HUES6 (cell line): ENCODE data around the gene UBTD1.
"Not testable (repeated sequence)": the region's sequence is repeated elsewhere in the genome, so short reads cannot be mapped to it uniquely, and the experiment has no call there.

Experiments used
- H3K27ac ChIP-seq: 2 replicates; pipeline ENCODE4 v1.7.0; 2013; ENCODE audit warnings: low read depth, mild to moderate bottlenecking, low read length, inconsistent platforms
- H3K27me3 ChIP-seq: 2 replicates; pipeline ENCODE4 v1.6.1; 2013; ENCODE audit warnings: low read length; ENCODE audit not compliant: control insufficient read depth, insufficient read depth
- H3K36me3 ChIP-seq: 2 replicates; pipeline ENCODE4 v1.6.1; 2013; ENCODE audit warnings: low read length; ENCODE audit not compliant: control insufficient read depth, insufficient read depth
- H3K4me1 ChIP-seq: 2 replicates; pipeline ENCODE4 v1.6.1; 2013; ENCODE audit warnings: low read length; ENCODE audit not compliant: control insufficient read depth, insufficient read depth
- H3K4me3 ChIP-seq: 2 replicates; pipeline ENCODE4 v1.5.1; 2013; ENCODE audit warnings: low read depth, low read length
- H3K9ac ChIP-seq: one replicate; pipeline ENCODE4 v1.6.1; 2013; ENCODE audit warnings: mild to moderate bottlenecking, low read length
- H3K9me3 ChIP-seq: 2 replicates; pipeline ENCODE4 v1.6.1; 2013; ENCODE audit warnings: low read depth, low read length; ENCODE audit not compliant: control insufficient read depth, insufficient read depth

Gene UBTD1

DNA sequence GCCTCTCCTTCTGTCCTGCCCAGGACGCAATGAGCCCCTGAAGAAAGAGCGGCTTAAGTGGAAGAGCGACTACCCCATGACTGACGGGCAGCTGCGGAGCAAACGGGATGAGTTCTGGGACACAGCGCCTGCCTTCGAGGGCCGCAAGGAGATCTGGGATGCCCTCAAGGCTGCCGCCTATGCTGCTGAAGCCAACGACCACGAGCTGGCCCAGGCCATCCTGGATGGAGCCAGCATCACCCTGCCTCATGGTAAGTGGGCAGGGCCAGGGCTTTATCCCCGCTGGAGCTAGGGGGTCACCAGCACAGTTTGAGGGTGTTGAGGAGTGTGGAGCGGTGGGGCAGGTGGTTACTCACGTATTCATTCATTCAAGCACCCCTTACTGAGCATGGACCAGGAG, 69.2 kb downstream of the UBTD1 start:
- Histone ChIP-seq H3K27me3 (no peaks in the 10 kb centered on the region), H3K4me3 (no peak overlapping the region), H3K27ac (no peak overlapping the region), H3K4me1 (0 out of 2 replicates have a peak, but pooled peaks cover 6% of the 10 kb centered on the region), H3K36me3 (peaks cover 27% of the 10 kb centered on the region), H3K9me3 (no peaks in the 10 kb centered on the region), H3K9ac (no peak overlapping the region)

DNA sequence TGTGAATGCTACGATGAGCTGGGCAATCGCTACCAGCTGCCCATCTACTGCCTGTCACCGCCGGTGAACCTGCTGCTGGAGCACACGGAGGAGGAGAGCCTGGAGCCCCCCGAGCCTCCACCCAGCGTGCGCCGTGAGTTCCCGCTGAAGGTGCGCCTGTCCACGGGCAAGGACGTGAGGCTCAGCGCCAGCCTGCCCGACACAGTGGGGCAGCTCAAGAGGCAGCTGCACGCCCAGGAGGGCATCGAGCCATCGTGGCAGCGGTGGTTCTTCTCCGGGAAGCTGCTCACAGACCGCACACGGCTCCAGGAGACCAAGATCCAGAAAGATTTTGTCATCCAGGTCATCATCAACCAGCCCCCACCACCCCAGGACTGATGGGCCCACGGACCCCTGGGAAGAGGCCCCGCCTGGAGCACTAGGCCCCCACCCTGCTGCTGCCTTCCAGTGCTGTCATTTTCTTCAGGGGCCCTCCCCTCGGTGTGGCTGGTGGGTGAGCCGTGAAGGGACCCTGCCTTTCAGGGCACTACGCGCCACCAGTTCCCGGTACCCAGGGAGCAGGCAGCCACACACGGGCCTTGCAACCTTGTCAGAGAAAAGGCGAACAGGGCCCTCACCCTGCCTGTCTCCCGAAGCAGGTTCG, 71.5 kb downstream of the UBTD1 start:
- Histone ChIP-seq H3K27ac (0 out of 2 replicates have a peak overlapping the region, but pooled peaks have one; percentile 28), H3K9me3 (no peaks in the 10 kb centered on the region), H3K4me1 (peaks cover 16% of the 10 kb centered on the region), H3K4me3 (no peak overlapping the region), H3K36me3 (peaks cover 27% of the 10 kb centered on the region), H3K27me3 (no peaks in the 10 kb centered on the region), H3K9ac (no peak overlapping the region)

DNA sequence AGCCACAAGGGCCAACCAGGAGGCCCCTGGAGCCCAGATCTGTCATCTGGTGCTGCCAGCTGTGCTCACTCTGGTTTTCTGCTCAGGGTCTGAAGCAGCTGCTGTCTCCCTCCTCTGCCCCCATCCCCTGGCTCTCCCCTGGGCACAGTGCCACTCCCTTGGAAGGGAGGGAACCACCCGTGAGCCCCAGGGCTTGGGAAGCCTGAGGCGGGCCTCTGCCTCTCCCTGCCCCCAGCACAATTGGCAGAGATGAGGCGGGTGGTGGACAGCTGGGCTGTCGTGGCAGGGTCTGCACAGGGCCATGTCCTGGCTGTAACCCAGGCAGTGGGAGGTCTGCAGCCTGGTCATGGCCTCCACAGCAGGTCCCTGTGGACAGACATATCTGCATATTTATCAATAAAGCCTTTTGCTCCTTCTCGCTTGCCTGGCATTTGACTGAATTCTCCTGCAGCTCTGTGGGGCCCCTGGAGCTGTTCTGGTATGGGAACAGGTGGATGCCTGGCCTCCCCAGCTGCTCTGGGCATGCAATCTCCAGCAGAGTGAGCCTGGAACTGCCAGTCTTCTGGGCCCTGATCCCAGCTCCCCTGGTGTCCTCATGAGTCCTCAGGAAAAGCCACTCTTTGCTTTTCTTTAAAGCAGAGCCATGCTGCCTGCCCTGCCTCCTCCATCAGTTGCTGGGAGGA, 72.2 kb downstream of the UBTD1 start:
- peak overlapping the region; percentile 20 for H3K9ac ChIP-seq
- H3K4me3 ChIP-seq, result no peak overlapping the region
- H3K9me3 ChIP-seq, result no peaks in the 10 kb centered on the region
- H3K4me1 ChIP-seq, result peaks cover 16% of the 10 kb centered on the region
- peaks cover 27% of the 10 kb centered on the region for H3K36me3 ChIP-seq
- H3K27me3 ChIP-seq, result no peaks in the 10 kb centered on the region
- H3K27ac ChIP-seq, result no peak overlapping the region

DNA sequence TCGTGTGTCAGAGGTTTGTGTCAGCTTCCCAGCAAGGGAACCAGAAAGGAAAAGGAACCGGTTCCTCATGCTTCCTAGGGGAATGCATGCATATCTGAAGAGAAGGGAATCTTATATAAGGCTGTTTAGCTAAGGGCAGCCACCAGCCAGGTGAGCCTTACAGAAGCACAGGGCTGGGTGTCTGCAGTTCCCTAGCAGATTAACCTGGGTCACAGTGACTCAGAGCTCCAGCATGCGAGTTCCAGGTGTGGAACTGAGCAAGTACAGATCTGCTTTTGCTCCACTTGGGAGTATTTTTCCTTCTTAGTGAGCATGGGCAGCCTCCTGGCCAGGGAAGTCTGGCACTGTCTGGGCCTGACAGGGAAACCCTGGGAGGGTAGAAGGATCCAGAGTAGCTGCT, 72.9 kb downstream of the UBTD1 start:
- peak overlapping the region; percentile 20 for H3K9ac ChIP-seq
- no peak overlapping the region for H3K4me3 ChIP-seq
- peaks cover 16% of the 10 kb centered on the region for H3K4me1 ChIP-seq
- H3K27ac ChIP-seq, result no peak overlapping the region
- no peaks in the 10 kb centered on the region for H3K9me3 ChIP-seq
- H3K36me3 ChIP-seq, result peaks cover 27% of the 10 kb centered on the region
- H3K27me3 ChIP-seq, result no peaks in the 10 kb centered on the region

DNA sequence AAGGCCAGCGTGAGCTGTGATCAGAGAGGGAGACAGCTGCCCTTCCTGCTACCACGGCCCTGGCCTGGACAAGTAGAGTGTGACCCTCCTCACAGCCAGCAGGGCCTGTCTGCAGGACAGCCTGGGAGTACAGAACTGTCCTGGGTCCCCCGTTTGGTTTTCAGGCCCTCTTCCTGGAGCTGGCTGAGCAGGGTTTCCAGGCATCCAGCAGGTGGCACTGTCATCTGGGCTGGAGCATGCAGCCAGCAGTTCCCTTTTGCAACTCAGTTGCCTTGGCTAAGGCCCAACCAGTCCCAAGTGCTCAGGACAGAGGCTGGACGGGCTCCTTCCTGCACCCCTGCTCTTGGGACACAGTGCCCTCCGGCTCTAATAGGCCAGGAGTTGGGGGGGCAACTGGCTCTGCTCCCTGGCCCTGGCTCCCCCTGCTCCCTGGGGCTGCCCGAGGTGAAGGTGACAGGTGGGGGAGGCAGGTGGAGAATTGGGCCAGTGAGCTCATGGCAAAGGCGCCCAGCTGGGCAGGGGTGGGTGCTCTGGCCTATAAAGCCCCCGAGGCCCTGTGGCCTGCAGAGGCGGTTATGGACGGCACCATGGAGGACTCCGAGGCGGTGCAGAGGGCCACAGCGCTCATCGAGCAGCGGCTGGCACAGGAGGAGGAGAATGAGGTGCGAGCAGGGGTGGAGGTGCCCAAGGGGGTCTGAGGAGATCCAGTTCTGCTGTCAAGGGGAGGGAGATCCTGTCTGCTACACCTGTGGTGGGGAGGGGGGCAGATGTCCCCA, 73.7 kb downstream of the UBTD1 start, which contains the start of gene ANKRD2:
Gene ANKRD2 (plus strand): TSS at position 566 of the 776 bp plus-strand sequence. CDS start 10 bp downstream, at position 576.
- Histone ChIP-seq H3K4me3 (no peak within 1 kb of the TSS), H3K36me3 (peaks cover 27% of the 10 kb centered on the region), H3K27ac (no peak within 1 kb of the TSS), H3K9ac (no peak within 1 kb of the TSS), H3K27me3 (no peaks in the 10 kb centered on the region), H3K9me3 (no peaks in the 10 kb centered on the region), H3K4me1 (peaks cover 16% of the 10 kb centered on the region)

DNA sequence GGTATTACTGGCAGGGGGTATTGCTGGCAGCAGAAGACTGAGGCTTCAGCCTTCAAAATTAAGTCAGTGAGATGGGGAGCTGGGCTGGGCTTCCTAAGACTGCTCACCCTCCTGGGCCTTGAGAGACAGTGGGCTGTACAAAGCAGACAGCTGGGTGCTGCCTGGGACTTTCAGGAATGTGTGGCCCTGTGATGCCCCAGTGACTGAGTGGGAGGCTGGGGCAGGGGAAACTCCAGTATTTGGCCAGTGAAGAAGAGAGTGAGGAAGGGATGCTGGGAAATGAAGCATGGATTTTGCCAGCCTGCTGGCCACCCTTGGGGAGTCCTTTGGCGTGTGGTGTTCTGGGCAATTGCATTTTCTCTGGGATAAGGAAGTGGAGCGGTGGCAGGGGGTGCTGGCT, 74.3 kb downstream of the UBTD1 start:
- H3K27ac ChIP-seq, result no peak overlapping the region
- H3K9ac ChIP-seq, result no peak overlapping the region
- H3K4me1 ChIP-seq, result peaks cover 16% of the 10 kb centered on the region
- H3K36me3 ChIP-seq, result peaks cover 25% of the 10 kb centered on the region
- H3K4me3 ChIP-seq, result no peak overlapping the region
- H3K9me3 ChIP-seq, result no peaks in the 10 kb centered on the region
- no peaks in the 10 kb centered on the region for H3K27me3 ChIP-seq

DNA sequence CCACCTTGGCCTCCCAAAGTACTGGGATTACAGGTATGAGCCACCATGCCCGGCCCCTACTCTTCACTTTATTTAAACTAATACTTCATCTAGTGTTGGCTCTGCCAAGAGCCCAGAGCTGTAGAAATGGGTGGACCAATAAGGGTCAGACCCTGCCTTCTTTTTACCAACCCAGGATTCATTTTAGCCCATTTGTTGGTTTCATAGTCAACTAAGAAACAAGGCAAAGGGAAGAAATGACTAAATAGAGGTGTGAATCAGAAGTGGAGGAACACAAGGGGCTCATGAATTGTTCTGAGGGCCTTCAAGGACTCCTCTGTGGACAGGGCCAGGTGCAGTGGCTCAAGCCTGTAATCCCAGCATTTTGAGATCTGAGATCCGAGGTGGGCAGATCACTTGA, 74.9 kb downstream of the UBTD1 start:
- H3K9me3 ChIP-seq, result no peaks in the 10 kb centered on the region
- no peak overlapping the region for H3K27ac ChIP-seq
- H3K4me3 ChIP-seq, result no peak overlapping the region
- peaks cover 16% of the 10 kb centered on the region for H3K4me1 ChIP-seq
- H3K9ac ChIP-seq, result no peak overlapping the region
- no peaks in the 10 kb centered on the region for H3K27me3 ChIP-seq
- H3K36me3 ChIP-seq, result peaks cover 22% of the 10 kb centered on the region

DNA sequence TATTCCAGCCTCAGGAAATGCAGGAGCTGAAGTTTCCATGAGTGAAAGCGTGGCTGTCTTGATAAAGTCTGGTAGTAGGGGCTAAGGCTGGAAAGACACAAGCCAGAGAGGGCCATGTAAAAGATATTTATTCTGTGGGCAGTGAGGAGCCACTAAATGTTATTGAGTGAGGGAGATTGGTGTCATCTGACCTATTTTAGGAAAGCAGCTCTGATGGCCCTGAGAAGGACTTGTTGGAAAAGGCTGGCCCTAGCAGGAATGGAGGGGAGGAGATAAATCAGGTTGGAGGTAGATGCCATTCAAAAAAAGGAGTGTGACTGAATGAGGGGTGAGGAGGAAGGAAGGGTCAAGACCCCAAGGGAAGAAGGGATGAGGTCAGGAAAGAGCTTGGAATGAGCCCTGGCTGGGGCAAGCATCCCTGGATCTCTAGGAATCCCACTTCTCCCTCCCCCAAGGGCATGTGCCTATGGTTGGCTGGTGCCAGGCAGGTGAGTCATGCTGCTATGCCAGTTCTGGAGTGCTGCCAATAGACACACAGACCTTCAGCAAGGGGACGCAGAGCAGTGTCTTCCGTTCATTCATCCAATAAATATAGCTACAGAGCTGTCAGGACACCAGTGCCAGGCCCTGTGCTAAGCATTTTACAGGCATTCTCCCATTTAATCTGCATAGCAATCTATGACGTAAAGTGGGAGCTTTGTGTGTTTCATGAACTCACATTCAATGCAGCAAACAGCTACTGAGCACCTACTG, 75.8 kb downstream of the UBTD1 start:
- H3K9ac ChIP-seq, result peak overlapping the region; percentile 48
- H3K4me1 ChIP-seq, result peaks cover 16% of the 10 kb centered on the region
- H3K36me3 ChIP-seq, result peaks cover 15% of the 10 kb centered on the region
- no peak overlapping the region for H3K4me3 ChIP-seq
- 0 out of 2 replicates have a peak overlapping the region, but pooled peaks have one; percentile 8 for H3K27ac ChIP-seq
- H3K9me3 ChIP-seq, result no peaks in the 10 kb centered on the region
- no peaks in the 10 kb centered on the region for H3K27me3 ChIP-seq

DNA sequence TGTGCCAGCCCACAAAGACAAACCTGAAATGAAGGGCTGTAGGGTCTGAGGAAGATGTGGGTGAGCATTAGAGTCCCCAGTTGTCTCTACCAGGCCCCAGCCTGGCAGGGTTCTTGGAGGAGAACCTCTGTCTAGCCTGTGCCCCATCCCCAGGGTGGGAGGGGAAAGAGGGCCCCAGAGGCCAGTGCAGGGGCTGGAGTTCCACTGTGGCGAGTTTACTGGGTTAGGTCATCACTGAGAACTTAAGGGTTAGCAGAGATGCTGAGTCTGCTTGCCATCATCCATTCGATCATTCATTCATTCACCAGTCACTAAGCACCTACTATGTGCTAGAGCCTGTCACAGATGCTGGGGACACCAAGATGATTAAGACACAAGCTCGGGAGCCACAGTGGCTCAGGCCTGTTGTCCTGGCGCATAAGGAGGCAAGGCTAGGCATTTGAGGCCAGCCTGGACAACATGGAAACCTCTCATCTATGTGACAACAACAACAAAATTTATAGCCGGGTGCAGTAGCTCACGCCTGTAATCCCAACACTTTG, 76.5 kb downstream of the UBTD1 start:
- Histone ChIP-seq H3K27ac (no peak overlapping the region), H3K36me3 (peaks cover 9% of the 10 kb centered on the region; the same call in 1 of the 2 replicates), H3K9ac (peak overlapping the region; percentile 48), H3K9me3 (no peaks in the 10 kb centered on the region), H3K4me1 (peaks cover 16% of the 10 kb centered on the region), H3K27me3 (no peaks in the 10 kb centered on the region), H3K4me3 (no peak overlapping the region)

DNA sequence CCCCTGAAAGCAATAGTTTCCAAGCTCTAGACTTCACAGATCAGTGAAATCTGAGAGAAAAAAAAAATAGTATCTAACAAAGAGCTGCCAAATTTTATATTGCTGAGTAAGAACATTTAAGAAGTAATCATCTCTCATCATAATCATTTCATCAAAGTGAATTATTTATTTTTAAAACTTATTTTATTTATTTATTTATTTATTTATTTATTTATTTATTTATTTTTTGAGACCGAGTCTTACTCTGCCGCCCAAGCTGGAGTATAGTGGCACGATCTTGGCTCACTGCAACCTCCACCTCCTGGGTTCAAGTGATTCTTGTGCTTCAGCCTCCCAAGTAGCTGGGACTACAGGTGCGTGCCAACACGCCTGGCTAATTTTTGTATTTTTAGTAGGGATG, 77.8 kb downstream of the UBTD1 start:
- not testable (repeated sequence) for H3K27me3 ChIP-seq, H3K9me3 ChIP-seq, H3K9ac ChIP-seq, H3K4me3 ChIP-seq, H3K27ac ChIP-seq, H3K36me3 ChIP-seq
- peaks cover 16% of the 10 kb centered on the region for H3K4me1 ChIP-seq
